Fibroblast of peridontal ligament (primary cell): ENCODE results near the gene GDF15.
A peak's percentile ranks its signal among the peaks of the same experiment; 100 is the strongest.

ENCODE experiments used
- DNase-seq: peaks from one replicate; pipeline ENCODE4 v3.0.0-alpha.2; 2010; ENCODE audit errors: extremely low read depth

Gene GDF15

GRCh38 chr19:18430417-18431144 lies 44.6 kb downstream of the GDF15 start:
- DNase-seq: no peak

DNA sequence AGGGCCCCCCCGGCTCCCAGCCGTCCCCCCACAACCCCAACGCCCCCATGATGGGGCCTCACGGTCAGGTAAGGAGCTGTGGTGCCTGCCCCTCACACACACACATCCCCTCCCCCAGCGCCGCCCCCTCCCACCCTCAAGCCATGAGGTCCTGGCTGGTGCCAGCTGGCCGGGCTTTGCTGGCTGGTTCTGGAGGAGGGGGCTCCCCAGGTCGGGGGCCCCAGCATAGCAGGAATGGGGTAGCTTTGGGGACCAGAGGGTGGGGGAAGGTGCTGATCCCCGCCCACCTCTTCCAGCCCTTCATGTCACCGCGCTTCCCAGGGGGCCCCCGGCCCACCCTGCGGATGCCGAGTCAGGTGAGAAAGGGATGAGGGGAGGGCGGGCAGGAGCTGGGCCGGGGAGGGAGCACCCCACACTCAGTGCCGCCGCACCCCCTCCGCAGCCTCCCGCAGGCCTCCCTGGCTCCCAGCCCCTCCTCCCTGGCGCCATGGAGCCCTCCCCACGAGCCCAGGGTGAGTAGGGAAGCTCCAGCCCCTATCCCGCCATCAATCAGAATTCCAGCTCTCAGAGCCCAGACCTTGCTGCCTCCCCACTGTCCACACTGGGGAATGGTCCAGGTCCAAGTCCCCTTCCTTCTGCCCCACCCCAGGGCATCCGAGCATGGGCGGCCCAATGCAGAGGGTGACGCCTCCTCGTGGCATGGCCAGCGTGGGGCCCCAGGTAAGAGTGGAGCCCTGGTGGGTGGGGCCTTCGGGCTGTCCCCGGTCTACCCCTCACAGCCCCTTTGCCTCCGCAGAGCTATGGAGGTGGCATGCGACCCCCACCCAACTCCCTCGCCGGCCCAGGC lies 45.6 kb downstream of the GDF15 start:
- DNase-seq: no peak

- no peak for DNase-seq
These were observed 46.5 kb downstream of the GDF15 start for GRCh38 chr19:18432275-18433014.

- DNase-seq: no peak
These were observed 47.2 kb downstream of the GDF15 start for GRCh38 chr19:18433015-18433691.

- no peak for DNase-seq
These were observed 47.9 kb downstream of the GDF15 start for GRCh38 chr19:18433735-18434398.

DNA sequence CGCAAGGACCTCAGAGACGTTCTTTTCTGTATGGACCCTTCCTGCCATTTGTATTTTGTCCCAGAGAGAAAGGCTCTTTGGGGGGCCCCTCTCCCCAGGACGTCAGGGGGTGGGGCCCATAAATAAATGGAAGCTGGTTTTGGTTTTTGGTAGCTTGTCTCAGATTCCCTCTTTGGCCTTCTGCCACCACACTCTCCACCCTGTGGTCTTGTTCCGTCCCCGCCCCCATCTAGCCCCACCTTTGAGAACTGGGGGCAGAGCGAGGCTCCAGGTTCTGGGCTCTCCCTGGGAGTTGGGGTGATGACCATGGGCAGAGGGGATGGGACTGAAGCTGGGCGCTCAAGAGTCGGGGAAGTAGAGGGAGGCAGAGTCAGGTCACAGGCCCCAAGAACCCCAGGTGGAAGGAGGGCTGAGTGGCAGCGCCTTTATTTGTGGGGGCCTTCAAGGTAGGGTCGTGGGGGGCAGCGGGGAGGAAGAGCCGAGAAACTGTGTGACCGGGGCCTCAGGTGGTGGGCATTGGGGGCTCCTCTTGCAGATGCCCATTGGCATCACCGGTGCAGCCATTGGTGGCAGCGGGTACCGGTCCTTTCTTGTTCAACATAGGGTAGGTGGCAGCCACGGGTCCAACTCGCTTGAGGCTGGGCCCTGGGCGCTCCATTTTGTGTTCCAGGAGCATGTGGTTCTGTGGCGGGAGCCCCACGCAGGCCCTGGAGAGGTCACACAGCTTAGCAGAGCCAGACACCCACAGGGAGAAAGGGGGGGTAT lies 48.6 kb downstream of the GDF15 start:
- DNase-seq: no peak

GRCh38 chr19:18435178-18435841 lies 49.4 kb downstream of the GDF15 start:
- DNase-seq: no peak

- DNase-seq: no peak
These were observed 50.1 kb downstream of the GDF15 start for GRCh38 chr19:18435842-18436670.

- DNase-seq: peak; percentile 64
These were observed 50.9 kb downstream of the GDF15 start for GRCh38 chr19:18436671-18437490.

GRCh38 chr19:18437491-18438330 lies 51.8 kb downstream of the GDF15 start, which contains the start of gene ISYNA1:
Gene ISYNA1 (minus strand): TSS chr19:18438133. CDS start chr19:18437979, 154 bp downstream.
- no peak for DNase-seq

DNA sequence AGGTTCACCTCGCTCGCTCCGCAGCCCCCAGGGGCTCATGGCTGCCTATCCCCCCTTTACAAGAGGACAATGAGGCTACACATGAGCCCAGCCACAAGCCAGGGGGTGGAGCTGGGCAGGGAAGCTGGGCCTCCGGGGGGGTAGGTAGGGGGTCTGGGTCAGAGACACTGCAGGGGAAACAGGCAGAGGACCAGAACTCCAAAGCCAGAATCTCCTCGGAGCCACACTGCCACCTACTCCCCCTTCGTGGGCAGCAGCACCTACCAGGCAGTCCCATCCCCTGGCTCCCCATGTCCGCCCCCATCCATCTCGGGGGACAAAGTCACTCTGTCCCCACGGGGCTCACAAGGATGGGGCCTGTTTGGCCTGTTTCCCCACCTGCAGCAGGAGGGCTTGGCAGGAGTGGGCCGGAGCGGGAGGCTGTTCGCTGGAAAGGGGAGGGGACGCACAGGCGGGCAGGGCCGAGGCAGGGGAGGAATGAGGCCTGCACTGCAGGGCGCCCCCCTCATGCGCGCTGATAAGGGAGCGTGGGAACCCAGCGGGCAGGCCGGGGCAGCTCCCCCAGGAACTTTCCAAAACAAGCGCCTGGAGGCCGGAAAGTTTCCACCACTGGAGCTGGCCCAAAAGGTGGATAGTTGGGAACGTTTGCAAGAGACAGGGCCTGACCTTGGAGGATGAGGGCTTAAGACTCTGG lies 52.5 kb downstream of the GDF15 start:
- DNase-seq: no peak
